DMS53 treated with DMSO at 0.1 percent for 48 hours (cell line): Measurements from ENCODE around the gene MYO5B.

Experiments used
- DNase-seq: peaks from one replicate; lab custom pipeline; 2025; ENCODE audit not compliant: unreplicated experiment; lab: John Stamatoyannopoulos, UW

The MYO5B gene

GRCh38 chr18:50189160-50189559, 5.8 kb downstream of the MYO5B start:
- DNase-seq: no peak

GRCh38 chr18:50188652-50189051, 6.3 kb downstream of the MYO5B start:
- no peak for DNase-seq

GRCh38 chr18:50187659-50188058, 7.3 kb downstream of the MYO5B start:
- no peak for DNase-seq

GRCh38 chr18:50186385-50186784, 8.6 kb downstream of the MYO5B start:
- DNase-seq: no peak

- no peak for DNase-seq
These were observed 11.4 kb downstream of the MYO5B start for GRCh38 chr18:50183556-50183955.

GRCh38 chr18:50182511-50182910, 12.4 kb downstream of the MYO5B start:
- no peak for DNase-seq

- no peak for DNase-seq
These were observed 13.4 kb downstream of the MYO5B start for GRCh38 chr18:50181590-50181989.

GRCh38 chr18:50179465-50179864, 15.5 kb downstream of the MYO5B start:
- no peak for DNase-seq

- DNase-seq: no peak
These were observed 17.5 kb downstream of the MYO5B start for GRCh38 chr18:50177294-50177992.

GRCh38 chr18:50172367-50172766, 22.6 kb downstream of the MYO5B start:
- DNase-seq: no peak

- no peak for DNase-seq
These were observed 23.5 kb downstream of the MYO5B start for GRCh38 chr18:50171406-50171805.

GRCh38 chr18:50170004-50170403, 24.9 kb downstream of the MYO5B start:
- no peak for DNase-seq

GRCh38 chr18:50169149-50169548, 25.8 kb downstream of the MYO5B start:
- DNase-seq: no peak

- no peak for DNase-seq
These were observed 27.0 kb downstream of the MYO5B start for GRCh38 chr18:50167966-50168365.

- DNase-seq: no peak
These were observed 28.0 kb downstream of the MYO5B start for GRCh38 chr18:50166901-50167300.

GRCh38 chr18:50163505-50163904, 31.4 kb downstream of the MYO5B start:
- no peak for DNase-seq

- DNase-seq: no peak
These were observed 32.3 kb downstream of the MYO5B start for GRCh38 chr18:50162486-50163304.

GRCh38 chr18:50161597-50162205, 33.2 kb downstream of the MYO5B start:
- no peak for DNase-seq

GRCh38 chr18:50159654-50160046, 35.3 kb downstream of the MYO5B start:
- no peak for DNase-seq

- peak; percentile 100 for DNase-seq
These were observed 35.9 kb downstream of the MYO5B start for GRCh38 chr18:50158866-50159653.

GRCh38 chr18:50155406-50155805, 39.5 kb downstream of the MYO5B start:
- DNase-seq: no peak
